Activated naive CD8-positive, alpha-beta T cell treated with anti-CD3 and anti-CD28 coated beads, Interleukin-2, amount 10 ng/mL, durations not matched to agents 7 days and 5 days (primary cell): Measurements from ENCODE around the gene DOCK8. TPM values are rescaled to one million over a fixed set of nuclear protein-coding genes. Genes with fewer than 3 reads are reported as not detected.
"Not testable (repeated sequence)": the region's sequence is repeated elsewhere in the genome, so short reads cannot be mapped to it uniquely, and the experiment has no call there.

ENCODE experiments used
- ATAC-seq: fragments of 150-1000 bp; cut with Tn5 transposase; one replicate; pipeline ENCODE4 v1.10.0; 2021; ENCODE audit warnings: low read depth, moderate library complexity
- POLR2A ChIA-PET: fragments of 350-600 bp; sonication (Branson Sonifier 250); formaldehyde crosslinking; loops from one replicate; lab custom pipeline; 2021; ENCODE audit warnings: antibody characterized with exemption; lab: Charles Lee
- DNase-seq: peaks from one replicate; pipeline ENCODE4 v3.0.0; 2021
- H3K27ac Mint-ChIP-seq: one replicate; pipeline ENCODE4 v1.8.0; 2022; ENCODE audit warnings: mild to moderate bottlenecking, mixed read lengths
- H3K27me3 Mint-ChIP-seq: one replicate; pipeline ENCODE4 v1.8.0; 2022; ENCODE audit warnings: mild to moderate bottlenecking, moderate library complexity, mixed read lengths
- H3K36me3 Mint-ChIP-seq: one replicate; pipeline ENCODE4 v1.8.0; 2021; ENCODE audit warnings: mild to moderate bottlenecking, mixed read lengths
- H3K4me1 Mint-ChIP-seq: one replicate; pipeline ENCODE4 v1.8.0; 2021; ENCODE audit warnings: mixed read lengths
- H3K4me3 Mint-ChIP-seq: one replicate; pipeline ENCODE4 v1.8.0; 2022; ENCODE audit warnings: mild to moderate bottlenecking, moderate library complexity, mixed read lengths
- H3K9me3 Mint-ChIP-seq: one replicate; pipeline ENCODE4 v1.8.0; 2021; ENCODE audit warnings: mixed read lengths
- total RNA-seq, 2 experiments: library from RNA; stranded (reverse); gene quantifications; one replicate each; pipeline ENCODE4 v1.2.3, GENCODE V29; 2021

DOCK8 gene
- total RNA-seq = 100 to 1,000 TPM; 318 to 319 TPM

GRCh38 chr9:214648-215493 lies at the start of gene DOCK8:
DOCK8 (plus strand) TSS chr9:214865; CDS start chr9:214977, 112 bp downstream.
- Mint-ChIP-seq H3K4me1 (peaks cover 22% of the 10 kb centered on the region), H3K27me3 (no peaks in the 10 kb centered on the region), H3K36me3 (peaks cover 21% of the 10 kb centered on the region), H3K9me3 (no peaks in the 10 kb centered on the region), H3K27ac (peak within 1 kb of the TSS; percentile 88), H3K4me3 (peak within 1 kb of the TSS; percentile 87)
- POLR2A ChIA-PET = interaction anchor here (1.1 to 4.3 kb wide), 17 partner anchors 10 to 92 kb away, joined by 3 to 129 read pairs (median 7); no protein-coding TSS in a partner anchor
- DNase-seq (peak; percentile 85), ATAC-seq (peak; percentile 82)

- H3K36me3 Mint-ChIP-seq, H3K4me1 Mint-ChIP-seq, H3K9me3 Mint-ChIP-seq, DNase-seq, H3K4me3 Mint-ChIP-seq, ATAC-seq, H3K27ac Mint-ChIP-seq, POLR2A ChIA-PET, H3K27me3 Mint-ChIP-seq: not testable (repeated sequence)
These were observed 44.9 kb upstream of the DOCK8 start for GRCh38 chr9:169757-170156.

- peak overlapping the region; percentile 80 for H3K4me3 Mint-ChIP-seq
- DNase-seq, H3K36me3 Mint-ChIP-seq, POLR2A ChIA-PET, H3K4me1 Mint-ChIP-seq, H3K9me3 Mint-ChIP-seq, ATAC-seq, H3K27me3 Mint-ChIP-seq: not testable (repeated sequence)
- peak overlapping the region; percentile 85 for H3K27ac Mint-ChIP-seq
These were observed 36.4 kb upstream of the DOCK8 start for GRCh38 chr9:178140-178825.

- POLR2A ChIA-PET, H3K36me3 Mint-ChIP-seq: not testable (repeated sequence)
- peak; percentile 79 for DNase-seq
These were observed 35.7 kb upstream of the DOCK8 start, which contains the start of gene ZNG1A for GRCh38 chr9:178970-179383. ZNG1A (minus strand) TSS chr9:179056; CDS start chr9:178969, 87 bp downstream.

GRCh38 chr9:199601-200000 lies 15.1 kb upstream of the DOCK8 start:
- H3K4me1 Mint-ChIP-seq, H3K9me3 Mint-ChIP-seq, POLR2A ChIA-PET, H3K4me3 Mint-ChIP-seq, H3K27me3 Mint-ChIP-seq, H3K36me3 Mint-ChIP-seq, ATAC-seq, H3K27ac Mint-ChIP-seq, DNase-seq: not testable (repeated sequence)

More at GRCh38 chr9:178970-179383, 35.7 kb upstream of the DOCK8 start, which contains the start of gene ZNG1A:
- Mint-ChIP-seq H3K27ac (peak within 1 kb of the TSS; percentile 85), H3K4me3 (peak within 1 kb of the TSS; percentile 80)
- not testable (repeated sequence) for H3K27me3 Mint-ChIP-seq, ATAC-seq, H3K9me3 Mint-ChIP-seq, H3K4me1 Mint-ChIP-seq

- Mint-ChIP-seq H3K4me1 (peaks cover 5% of the 10 kb centered on the region), H3K9me3 (no peaks in the 10 kb centered on the region), H3K4me3 (no peak overlapping the region), H3K27me3 (peaks cover 18% of the 10 kb centered on the region), H3K27ac (no peak overlapping the region), H3K36me3 (no peaks in the 10 kb centered on the region)
- DNase-seq (no peak), ATAC-seq (no peak)
- POLR2A ChIA-PET = no interaction called here
These were observed 8.2 kb upstream of the DOCK8 start for GRCh38 chr9:206481-206880.

- no peaks in the 10 kb centered on the region for H3K9me3 Mint-ChIP-seq
- peaks cover 15% of the 10 kb centered on the region for H3K27me3 Mint-ChIP-seq
- no peak overlapping the region for H3K4me3 Mint-ChIP-seq
- POLR2A ChIA-PET = no interaction called here
- peaks cover 5% of the 10 kb centered on the region for H3K4me1 Mint-ChIP-seq
- H3K36me3 Mint-ChIP-seq = no peaks in the 10 kb centered on the region
- H3K27ac Mint-ChIP-seq = no peak overlapping the region
- no peak for ATAC-seq
- DNase-seq = no peak
These were observed 5.4 kb upstream of the DOCK8 start for GRCh38 chr9:209143-209758.

- H3K4me3 Mint-ChIP-seq = no peak overlapping the region
- POLR2A ChIA-PET = interaction anchor here (0.5 to 2.1 kb wide), 4 partner anchors 8 to 71 kb away, joined by 3 to 5 read pairs (median 4); no protein-coding TSS in a partner anchor
- DNase-seq = no peak
- peaks cover 8% of the 10 kb centered on the region for H3K4me1 Mint-ChIP-seq
- no peaks in the 10 kb centered on the region for H3K9me3 Mint-ChIP-seq
- H3K27me3 Mint-ChIP-seq = peaks cover 15% of the 10 kb centered on the region
- ATAC-seq = no peak
- H3K36me3 Mint-ChIP-seq = peaks cover 2% of the 10 kb centered on the region
- H3K27ac Mint-ChIP-seq = no peak overlapping the region
These were observed 3.6 kb upstream of the DOCK8 start for GRCh38 chr9:211036-211435.

GRCh38 chr9:211557-211956 lies 3.1 kb upstream of the DOCK8 start:
- ATAC-seq = no peak
- Mint-ChIP-seq H3K27me3 (peaks cover 13% of the 10 kb centered on the region), H3K9me3 (no peaks in the 10 kb centered on the region), H3K36me3 (peaks cover 5% of the 10 kb centered on the region), H3K27ac (no peak overlapping the region), H3K4me3 (no peak overlapping the region), H3K4me1 (peaks cover 10% of the 10 kb centered on the region)
- no peak for DNase-seq
- POLR2A ChIA-PET = interaction anchor here (0.5 to 2.1 kb wide), 4 partner anchors 8 to 70 kb away, joined by 3 to 5 read pairs (median 4); no protein-coding TSS in a partner anchor

GRCh38 chr9:212297-212696 lies 2.4 kb upstream of the DOCK8 start:
- no peak for DNase-seq
- POLR2A ChIA-PET = interaction anchor here (2.1 kb wide), 1 partner anchor 60 kb away, joined by 5 read pairs; no protein-coding TSS in a partner anchor
- ATAC-seq = no peak
- Mint-ChIP-seq H3K27ac (no peak overlapping the region), H3K4me1 (peaks cover 18% of the 10 kb centered on the region), H3K9me3 (no peaks in the 10 kb centered on the region), H3K27me3 (peaks cover 11% of the 10 kb centered on the region), H3K4me3 (no peak overlapping the region), H3K36me3 (peaks cover 12% of the 10 kb centered on the region)

- peak overlapping the region; percentile 87 for H3K4me3 Mint-ChIP-seq
- H3K9me3 Mint-ChIP-seq, ATAC-seq, H3K27me3 Mint-ChIP-seq, DNase-seq: not testable (repeated sequence)
- peaks cover 22% of the 10 kb centered on the region for H3K4me1 Mint-ChIP-seq
- POLR2A ChIA-PET = interaction anchor here (0.5 to 4.3 kb wide), 11 partner anchors 10 to 141 kb away, joined by 3 to 129 read pairs (median 12); no protein-coding TSS in a partner anchor
- peak overlapping the region; percentile 76 for H3K27ac Mint-ChIP-seq
- peaks cover 21% of the 10 kb centered on the region for H3K36me3 Mint-ChIP-seq
These were observed 764 bp upstream of the DOCK8 start for GRCh38 chr9:213901-214300.

- Mint-ChIP-seq H3K4me3 (peak overlapping the region; percentile 87), H3K27ac (peak overlapping the region; percentile 76), H3K9me3 (no peaks in the 10 kb centered on the region), H3K27me3 (peaks cover 1% of the 10 kb centered on the region), H3K36me3 (peaks cover 21% of the 10 kb centered on the region), H3K4me1 (peaks cover 21% of the 10 kb centered on the region)
- ATAC-seq (no peak), DNase-seq (no peak)
- POLR2A ChIA-PET = interaction anchor here (0.5 to 4.3 kb wide), 13 partner anchors 10 to 141 kb away, joined by 3 to 129 read pairs (median 11); no protein-coding TSS in a partner anchor
These were observed 366 bp upstream of the DOCK8 start for GRCh38 chr9:214351-214647.
